GM12892 (cell line): ENCODE measurements around the gene LAMB1.

Experiments
- POLR2A ChIP-seq: IDR thresholded peaks from 2 replicates; pipeline ENCODE4 v1.6.1; 2011; ENCODE audit warnings: low read depth, low read length, control low read depth
- TAF1 ChIP-seq: IDR thresholded peaks from 2 replicates; pipeline ENCODE4 v1.6.1; 2011; ENCODE audit warnings: low read depth, mild to moderate bottlenecking, control low read depth, low read length, borderline replicate concordance

GRCh38 chr7:107907790-107908189 lies 95.2 kb downstream of the LAMB1 start:
- TF ChIP-seq TAF1 (no peak), POLR2A (no peak)
